Measurements from ENCODE around the gene SPATA6L.

DNA sequence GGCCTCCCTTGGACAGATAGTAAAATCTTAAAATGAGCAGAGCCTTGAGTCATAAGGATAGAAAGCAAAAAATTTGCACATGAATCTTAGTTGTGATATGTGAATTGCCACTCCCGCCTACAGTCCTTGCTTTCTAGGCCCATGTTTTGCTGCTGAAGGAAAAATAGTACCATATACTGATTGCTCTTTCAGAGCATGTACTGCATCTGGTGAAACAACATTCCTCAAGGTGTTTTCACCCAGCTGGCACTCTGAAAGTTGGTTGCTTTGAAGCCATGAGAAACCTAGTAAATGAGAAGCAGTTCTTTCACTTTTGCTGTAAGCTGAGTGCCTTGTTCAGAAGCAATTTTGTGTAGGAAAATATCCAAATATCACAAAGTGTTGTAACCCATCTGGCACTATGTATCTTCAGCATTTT is 23.4 kb upstream of the SPATA6L start:
- TF ChIP-seq, protein P1, sequence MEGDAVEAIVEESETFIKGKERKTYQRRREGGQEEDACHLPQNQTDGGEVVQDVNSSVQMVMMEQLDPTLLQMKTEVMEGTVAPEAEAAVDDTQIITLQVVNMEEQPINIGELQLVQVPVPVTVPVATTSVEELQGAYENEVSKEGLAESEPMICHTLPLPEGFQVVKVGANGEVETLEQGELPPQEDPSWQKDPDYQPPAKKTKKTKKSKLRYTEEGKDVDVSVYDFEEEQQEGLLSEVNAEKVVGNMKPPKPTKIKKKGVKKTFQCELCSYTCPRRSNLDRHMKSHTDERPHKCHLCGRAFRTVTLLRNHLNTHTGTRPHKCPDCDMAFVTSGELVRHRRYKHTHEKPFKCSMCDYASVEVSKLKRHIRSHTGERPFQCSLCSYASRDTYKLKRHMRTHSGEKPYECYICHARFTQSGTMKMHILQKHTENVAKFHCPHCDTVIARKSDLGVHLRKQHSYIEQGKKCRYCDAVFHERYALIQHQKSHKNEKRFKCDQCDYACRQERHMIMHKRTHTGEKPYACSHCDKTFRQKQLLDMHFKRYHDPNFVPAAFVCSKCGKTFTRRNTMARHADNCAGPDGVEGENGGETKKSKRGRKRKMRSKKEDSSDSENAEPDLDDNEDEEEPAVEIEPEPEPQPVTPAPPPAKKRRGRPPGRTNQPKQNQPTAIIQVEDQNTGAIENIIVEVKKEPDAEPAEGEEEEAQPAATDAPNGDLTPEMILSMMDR (conservative IDR thresholded peaks at IDR 0.05) = no peak
- TF ChIP-seq ZFX (IDR thresholded peaks at IDR 0.05) = no peak

All from C4-2B (cell line).